B cell (primary cell): Measurements from ENCODE around the gene PTPRG. TPM values are rescaled to one million over a fixed set of nuclear protein-coding genes. Genes with fewer than 3 reads are reported as not detected.

Experiments
- ATAC-seq: fragments of 200-7000 bp; cut with Tn5 transposase; one replicate; pipeline ENCODE4 v1.10.0; 2021; ENCODE audit warnings: low read depth, mild to moderate bottlenecking, moderate number of reproducible peaks, moderate library complexity
- CTCF ChIA-PET: fragments of 350-600 bp; sonication (Branson Sonifier 250); formaldehyde crosslinking; loops from one replicate; lab custom pipeline; 2021; ENCODE audit warnings: antibody characterized with exemption, inconsistent platforms; lab: Charles Lee
- POLR2A ChIA-PET: fragments of 350-600 bp; sonication (Branson Sonifier 250); formaldehyde crosslinking; loops from one replicate; lab custom pipeline; 2021; ENCODE audit warnings: antibody characterized with exemption; lab: Charles Lee
- DNase-seq: peaks from one replicate; pipeline ENCODE4 v3.0.0; 2013
- H2AFZ ChIP-seq: 2 replicates; pipeline ENCODE4 v1.6.1; 2012; ENCODE audit warnings: mild to moderate bottlenecking, low read depth, low read length; ENCODE audit not compliant: insufficient read depth, poor library complexity, severe bottlenecking
- H3K27ac ChIP-seq, 2 donors: 1 replicate in 1 of 2; 2 replicates in 1 of 2; pipeline ENCODE4 v1.5.1; 2012 to 2013; ENCODE audit warnings: low read length in 2 of 2, mild to moderate bottlenecking in 2 of 2, moderate library complexity in 1 of 2
- H3K27me3 ChIP-seq, 4 experiments: fragments of 200-600 bp in 1 of 4; sonication (generic) in 1 of 4; replicated peaks in 1 of 4; 1 replicate in 2 of 4; 2 replicates in 2 of 4; pipeline versions ENCODE4 v1.6.1 to v1.7.0; 2013 to 2016; ENCODE audit warnings: low read length in 3 of 4, mild to moderate bottlenecking in 2 of 4, mixed read lengths in 1 of 4, moderate library complexity in 1 of 4; ENCODE audit not compliant: insufficient read depth in 4 of 4, control insufficient read depth in 3 of 4; ENCODE audit errors: control extremely low read depth in 1 of 4
- H3K36me3 ChIP-seq, 2 experiments: replicated peaks in 1 of 2; 1 replicate in 1 of 2; 2 replicates in 1 of 2; pipeline versions ENCODE4 v1.6.1 to v1.7.1; 2013; ENCODE audit warnings: low read length in 1 of 2; ENCODE audit not compliant: insufficient read depth in 2 of 2, control insufficient read depth in 1 of 2; ENCODE audit errors: control extremely low read depth in 1 of 2, extremely low read depth in 1 of 2
- H3K4me1 ChIP-seq, 2 donors: fragments of 200-600 bp in 1 of 2; sonication (generic) in 1 of 2; 1 replicate in 1 of 2; 2 replicates in 1 of 2; pipeline versions ENCODE4 v1.5.1 to v1.6.1; 2013 to 2017; ENCODE audit warnings: low read length in 2 of 2; ENCODE audit not compliant: control insufficient read depth in 2 of 2, insufficient read depth in 2 of 2
- H3K4me2 ChIP-seq: replicated peaks from 2 replicates; pipeline ENCODE3; 2012; ENCODE audit warnings: mild to moderate bottlenecking, low read depth, low read length; ENCODE audit not compliant: poor library complexity, severe bottlenecking
- H3K4me3 ChIP-seq, 5 experiments: fragments of 200-600 bp in 1 of 5; sonication (generic) in 1 of 5; 1 replicate in 3 of 5; 2 replicates in 2 of 5; pipeline versions ENCODE4 v1.5.1 to v1.7.0; 2011 to 2016; ENCODE audit warnings: low read length in 4 of 5, mild to moderate bottlenecking in 4 of 5, low read depth in 2 of 5, control low read depth in 1 of 5, moderate library complexity in 1 of 5; ENCODE audit not compliant: insufficient read depth in 1 of 5; ENCODE audit errors: control extremely low read depth in 1 of 5, extremely low read depth in 1 of 5
- H3K79me2 ChIP-seq: fragments of 200-600 bp; sonication (generic); one replicate; pipeline ENCODE4 v1.6.0; 2016; ENCODE audit warnings: low read length; ENCODE audit not compliant: control insufficient read depth, insufficient read depth
- H3K9ac ChIP-seq: fragments of 200-600 bp; sonication (generic); 2 replicates; pipeline ENCODE4 v1.6.1; 2017; ENCODE audit warnings: mild to moderate bottlenecking, low read length, moderate library complexity
- H3K9me3 ChIP-seq, 3 donors: one replicate each; pipeline versions ENCODE4 v1.6.1 to v1.7.1; 2013; ENCODE audit warnings: low read length in 2 of 3; ENCODE audit not compliant: control insufficient read depth in 2 of 3, insufficient read depth in 1 of 3; ENCODE audit errors: control extremely low read depth in 1 of 3
- H4K20me1 ChIP-seq: 2 replicates; pipeline ENCODE4 v1.6.0; 2012; ENCODE audit warnings: mild to moderate bottlenecking, low read length; ENCODE audit not compliant: insufficient read depth, control insufficient read depth, poor library complexity, severe bottlenecking
- H3K27ac Mint-ChIP-seq: one replicate; pipeline ENCODE4 v1.8.0; 2021; ENCODE audit warnings: mixed read lengths
- H3K27me3 Mint-ChIP-seq: one replicate; pipeline ENCODE4 v1.8.0; 2021; ENCODE audit warnings: mixed read lengths
- H3K4me1 Mint-ChIP-seq: one replicate; pipeline ENCODE4 v1.8.0; 2021; ENCODE audit warnings: mixed read lengths
- H3K4me3 Mint-ChIP-seq: one replicate; pipeline ENCODE4 v1.8.0; 2021; ENCODE audit warnings: mixed read lengths
- H3K9me3 Mint-ChIP-seq: one replicate; pipeline ENCODE4 v1.8.0; 2022; ENCODE audit warnings: mixed read lengths; ENCODE audit not compliant: insufficient read depth
- EZH2 ChIP-seq: IDR thresholded peaks from 2 replicates; pipeline ENCODE4 v1.6.1; 2012; ENCODE audit warnings: borderline replicate concordance, low read depth, mild to moderate bottlenecking, moderate library complexity, low read length; ENCODE audit not compliant: insufficient read depth, poor library complexity, severe bottlenecking
- WGBS: methylation state at CpG from one replicate; pipeline ENCODE4 v1.1.5; 2013; ENCODE audit warnings: missing lambda C conversion rate; ENCODE audit not compliant: insufficient coverage; 5-methylcytosine and 5-hydroxymethylcytosine counted together
- intact Hi-C: fragments of 100-400 bp; cut with micrococcal nuclease; formaldehyde crosslinking; loops from one replicate; pipeline ENCODE4 v1.10.0; 2022
- polyA plus RNA-seq: library from polyadenylated mRNA; depleted of rRNA; stranded (reverse); fragments of >200 nt; gene quantifications from 2 replicates; pipeline ENCODE4 v1.2.3, GENCODE V29; 2012
- total RNA-seq, 2 donors: library from RNA; stranded (reverse); fragments of 120-200 nt in 1 of 2; gene quantifications; 1 replicate in 1 of 2; 2 replicates in 1 of 2; pipeline versions ENCODE4 v1.2.3 to v1.2.4, GENCODE V29; 2013 to 2022
- TF ChIP-seq, protein P1 (sequence below): fragments of 200-600 bp; IDR thresholded peaks from one replicate; pipeline ENCODE4 v1.8.0; 2022; ENCODE audit warnings: antibody characterized with exemption, mild to moderate bottlenecking

The PTPRG gene
- total and polyA plus RNA-seq, 2 donors (not counting 1 experiment from before 2014, with no cell fraction given): 0.12 to 1.3 TPM

DNA sequence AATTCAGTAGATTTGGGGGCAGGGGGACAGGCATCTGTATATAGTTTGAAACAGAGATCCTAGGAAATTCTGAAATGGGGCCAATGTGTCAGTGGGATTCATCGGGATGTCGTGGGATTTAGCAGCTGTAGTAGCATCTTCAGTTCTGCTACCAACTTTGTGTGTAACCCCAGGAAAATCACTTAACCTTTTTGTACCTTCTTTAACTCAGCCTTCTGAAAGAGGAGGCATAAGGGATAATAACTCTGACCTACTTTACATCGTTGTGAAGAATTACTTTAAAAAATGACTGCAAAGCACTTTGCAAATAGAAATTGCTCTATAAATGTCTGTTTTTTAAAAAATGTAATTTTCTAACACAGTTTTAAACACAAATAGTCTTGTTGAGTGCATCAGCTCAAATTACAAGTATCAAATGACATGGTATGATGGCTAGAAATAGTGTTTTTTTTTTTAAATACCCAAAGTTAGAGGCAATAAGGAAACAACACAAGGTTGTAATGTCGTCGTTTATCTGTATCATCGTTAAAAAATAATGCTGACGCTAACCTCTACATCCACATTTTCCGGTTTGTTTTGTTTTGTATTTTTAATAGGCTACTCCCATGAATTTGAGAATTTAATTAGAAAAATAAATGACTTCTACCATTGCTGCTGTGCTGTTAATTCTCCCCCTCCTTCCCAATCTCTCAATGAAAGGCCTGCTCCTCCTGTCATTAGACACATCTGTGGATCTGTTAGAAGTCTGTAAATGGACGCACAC is 338.5 kb downstream of the PTPRG start:
- no peak overlapping the region for H3K27ac ChIP-seq
- no CpG with 5 or more reads among the region's 9 CpGs for WGBS
- intact Hi-C loops: no loop called here
- no peak overlapping the region for H3K4me3 ChIP-seq
- ChIA-PET CTCF (no interaction called here), POLR2A (no interaction called here)
- H4K20me1 ChIP-seq: no peaks in the 10 kb centered on the region
- DNase-seq: no peak
- Mint-ChIP-seq H3K4me1 (peaks cover 7% of the 10 kb centered on the region), H3K27ac (no peak overlapping the region), H3K27me3 (peaks cover 3% of the 10 kb centered on the region), H3K9me3 (no peaks in the 10 kb centered on the region), H3K4me3 (no peak overlapping the region)
- H3K4me2 ChIP-seq: no peak overlapping the region
- no peak overlapping the region for H3K9ac ChIP-seq
- peaks cover 0 to 3% of the 10 kb centered on the region in 2 donors for H3K4me1 ChIP-seq
- no peaks in the 10 kb centered on the region for H3K9me3 ChIP-seq
- H2AFZ ChIP-seq: no peak overlapping the region
- ATAC-seq: no peak
- H3K79me2 ChIP-seq: no peaks in the 10 kb centered on the region
- TF ChIP-seq, protein P1, sequence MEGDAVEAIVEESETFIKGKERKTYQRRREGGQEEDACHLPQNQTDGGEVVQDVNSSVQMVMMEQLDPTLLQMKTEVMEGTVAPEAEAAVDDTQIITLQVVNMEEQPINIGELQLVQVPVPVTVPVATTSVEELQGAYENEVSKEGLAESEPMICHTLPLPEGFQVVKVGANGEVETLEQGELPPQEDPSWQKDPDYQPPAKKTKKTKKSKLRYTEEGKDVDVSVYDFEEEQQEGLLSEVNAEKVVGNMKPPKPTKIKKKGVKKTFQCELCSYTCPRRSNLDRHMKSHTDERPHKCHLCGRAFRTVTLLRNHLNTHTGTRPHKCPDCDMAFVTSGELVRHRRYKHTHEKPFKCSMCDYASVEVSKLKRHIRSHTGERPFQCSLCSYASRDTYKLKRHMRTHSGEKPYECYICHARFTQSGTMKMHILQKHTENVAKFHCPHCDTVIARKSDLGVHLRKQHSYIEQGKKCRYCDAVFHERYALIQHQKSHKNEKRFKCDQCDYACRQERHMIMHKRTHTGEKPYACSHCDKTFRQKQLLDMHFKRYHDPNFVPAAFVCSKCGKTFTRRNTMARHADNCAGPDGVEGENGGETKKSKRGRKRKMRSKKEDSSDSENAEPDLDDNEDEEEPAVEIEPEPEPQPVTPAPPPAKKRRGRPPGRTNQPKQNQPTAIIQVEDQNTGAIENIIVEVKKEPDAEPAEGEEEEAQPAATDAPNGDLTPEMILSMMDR: no peak
- TF ChIP-seq EZH2: no peak
- no peaks in the 10 kb centered on the region for H3K27me3 ChIP-seq
- no peaks in the 10 kb centered on the region for H3K36me3 ChIP-seq

DNA sequence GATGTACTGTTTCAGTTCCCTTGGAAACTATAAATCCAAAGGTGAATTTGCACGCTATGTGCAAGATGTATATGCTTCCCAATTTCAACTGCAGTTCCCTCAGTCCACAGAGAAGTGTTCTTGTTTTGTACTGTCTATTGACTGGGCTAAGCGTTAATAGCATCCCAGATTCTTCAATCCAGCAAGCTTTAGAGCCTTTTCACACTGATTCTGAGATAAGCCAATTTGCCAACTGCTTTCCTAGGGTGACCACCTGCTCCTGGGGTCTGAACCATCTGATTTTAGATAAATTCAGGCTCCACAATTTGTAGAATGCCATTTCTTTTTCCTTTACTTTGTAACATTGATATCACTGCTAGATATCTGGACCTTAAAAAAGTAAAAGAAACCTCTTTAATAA is 340.1 kb downstream of the PTPRG start:
- no peak overlapping the region for H3K4me2 ChIP-seq
- no peaks in the 10 kb centered on the region for H3K4me1 Mint-ChIP-seq
- no peaks in the 10 kb centered on the region for H3K9me3 Mint-ChIP-seq
- no peaks in the 10 kb centered on the region for H3K4me1 ChIP-seq
- H3K9ac ChIP-seq: no peak overlapping the region
- no peak for ATAC-seq
- ChIA-PET CTCF (no interaction called here), POLR2A (no interaction called here)
- no peaks in the 10 kb centered on the region for H3K79me2 ChIP-seq
- H3K4me3 ChIP-seq: no peak overlapping the region
- no peak for TF ChIP-seq EZH2
- TF ChIP-seq, protein P1: no peak
- H3K27ac ChIP-seq: no peak overlapping the region
- no peak overlapping the region for H2AFZ ChIP-seq
- H3K36me3 ChIP-seq: no peaks in the 10 kb centered on the region
- DNase-seq: no peak
- intact Hi-C loops: no loop called here
- H3K27me3 Mint-ChIP-seq: peaks cover 3% of the 10 kb centered on the region
- no peaks in the 10 kb centered on the region for H4K20me1 ChIP-seq
- H3K9me3 ChIP-seq: no peaks in the 10 kb centered on the region
- H3K27me3 ChIP-seq: no peaks in the 10 kb centered on the region
- 100% methylated on average over 1 of the region's 2 CpGs for WGBS
- no peak overlapping the region for H3K27ac Mint-ChIP-seq
- H3K4me3 Mint-ChIP-seq: no peak overlapping the region
